MM.1S (cell line): ENCODE data around the gene IFT25.

Experiments
- CTCF ChIP-seq: fragments of 300-600 bp; sonication (generic); IDR thresholded peaks from 2 replicates; pipeline ENCODE4 v1.5.1; 2016; ENCODE audit warnings: antibody characterized with exemption, low read length, mixed read lengths
- EZH2 ChIP-seq: fragments of 300-600 bp; sonication (generic); optimal IDR thresholded peaks from 2 replicates; pipeline ENCODE3; 2017; ENCODE audit warnings: low read depth, mild to moderate bottlenecking, antibody characterized with exemption, low read length, mixed read lengths
- EZH2phosphoT487 ChIP-seq: fragments of 300-600 bp; sonication (generic); IDR thresholded peaks from 2 replicates; pipeline ENCODE4 v1.6.1; 2018; ENCODE audit warnings: antibody characterized with exemption, low read length

DNA sequence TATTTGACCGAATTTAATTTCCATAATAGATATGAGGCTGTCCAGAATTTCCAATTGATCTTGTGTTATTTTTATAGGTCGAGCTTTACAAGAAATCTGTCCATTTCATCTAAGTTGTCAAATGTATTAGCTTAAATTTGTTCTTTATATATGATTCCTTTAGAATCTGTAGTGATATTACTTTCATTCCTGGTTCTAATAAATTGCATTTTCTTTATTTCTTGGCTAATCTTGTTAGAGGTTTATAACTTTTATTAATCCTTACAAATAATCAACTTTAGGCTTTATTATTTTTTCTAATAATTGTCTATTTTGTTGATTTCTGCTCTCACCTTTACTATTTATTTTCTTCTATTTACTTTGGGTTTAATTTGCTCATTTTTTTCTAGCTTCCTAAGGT is 14.0 kb downstream of the IFT25 start:
- no peak for TF ChIP-seq CTCF
- TF ChIP-seq EZH2phosphoT487, result no peak
- no peak for TF ChIP-seq EZH2
